ENCODE results near the gene SLC6A7.

DNA sequence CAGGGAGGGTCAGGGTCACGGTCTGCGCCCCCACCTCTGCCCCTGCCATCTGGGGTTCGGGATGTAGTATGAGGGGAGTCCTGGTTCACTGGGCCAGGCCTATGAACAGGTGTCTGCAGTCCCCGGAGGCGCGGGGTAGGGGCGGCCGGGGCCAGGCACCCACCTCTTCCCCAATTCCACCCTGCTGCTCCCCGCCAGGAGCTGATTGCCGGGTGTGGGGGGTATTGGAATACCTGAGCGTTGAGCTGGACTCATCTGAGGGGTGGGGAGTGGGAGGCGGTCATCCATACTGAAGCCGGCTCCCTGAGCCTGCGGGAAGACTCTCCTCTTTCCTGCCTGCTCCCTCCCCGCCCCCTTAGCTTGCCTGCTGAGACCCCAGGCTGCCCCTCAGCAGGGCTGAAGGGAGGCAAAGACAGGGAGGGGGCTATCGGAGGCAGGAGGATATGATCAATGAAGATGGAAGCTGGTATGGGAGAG is 679 bp downstream of the SLC6A7 start:
- TF ChIP-seq NFIC (IDR thresholded peaks at IDR 0.05) (no peak), USF1 (IDR thresholded peaks at IDR 0.05) (no peak), EGR1 (IDR thresholded peaks at IDR 0.05) (no peak), FOXM1 (IDR thresholded peaks at IDR 0.05; ENCODE audit: borderline replicate concordance, low read depth) (no peak), ZBTB7A (IDR thresholded peaks at IDR 0.05; ENCODE audit: low read depth) (no peak), EP300 (IDR thresholded peaks at IDR 0.05; ENCODE audit: borderline replicate concordance) (no peak), CREB1 (IDR thresholded peaks at IDR 0.05; ENCODE audit: low read depth) (no peak), TEAD4 (IDR thresholded peaks at IDR 0.05) (no peak), RAD21 (IDR thresholded peaks at IDR 0.05; ENCODE audit: low read depth) (no peak), YY1 (IDR thresholded peaks at IDR 0.05; ENCODE audit: low read depth) (no peak), TCF12 (IDR thresholded peaks at IDR 0.05; ENCODE audit: low read depth) (no peak), CEBPB (IDR thresholded peaks at IDR 0.05) (no peak)
- TF ChIP-seq, protein P1, sequence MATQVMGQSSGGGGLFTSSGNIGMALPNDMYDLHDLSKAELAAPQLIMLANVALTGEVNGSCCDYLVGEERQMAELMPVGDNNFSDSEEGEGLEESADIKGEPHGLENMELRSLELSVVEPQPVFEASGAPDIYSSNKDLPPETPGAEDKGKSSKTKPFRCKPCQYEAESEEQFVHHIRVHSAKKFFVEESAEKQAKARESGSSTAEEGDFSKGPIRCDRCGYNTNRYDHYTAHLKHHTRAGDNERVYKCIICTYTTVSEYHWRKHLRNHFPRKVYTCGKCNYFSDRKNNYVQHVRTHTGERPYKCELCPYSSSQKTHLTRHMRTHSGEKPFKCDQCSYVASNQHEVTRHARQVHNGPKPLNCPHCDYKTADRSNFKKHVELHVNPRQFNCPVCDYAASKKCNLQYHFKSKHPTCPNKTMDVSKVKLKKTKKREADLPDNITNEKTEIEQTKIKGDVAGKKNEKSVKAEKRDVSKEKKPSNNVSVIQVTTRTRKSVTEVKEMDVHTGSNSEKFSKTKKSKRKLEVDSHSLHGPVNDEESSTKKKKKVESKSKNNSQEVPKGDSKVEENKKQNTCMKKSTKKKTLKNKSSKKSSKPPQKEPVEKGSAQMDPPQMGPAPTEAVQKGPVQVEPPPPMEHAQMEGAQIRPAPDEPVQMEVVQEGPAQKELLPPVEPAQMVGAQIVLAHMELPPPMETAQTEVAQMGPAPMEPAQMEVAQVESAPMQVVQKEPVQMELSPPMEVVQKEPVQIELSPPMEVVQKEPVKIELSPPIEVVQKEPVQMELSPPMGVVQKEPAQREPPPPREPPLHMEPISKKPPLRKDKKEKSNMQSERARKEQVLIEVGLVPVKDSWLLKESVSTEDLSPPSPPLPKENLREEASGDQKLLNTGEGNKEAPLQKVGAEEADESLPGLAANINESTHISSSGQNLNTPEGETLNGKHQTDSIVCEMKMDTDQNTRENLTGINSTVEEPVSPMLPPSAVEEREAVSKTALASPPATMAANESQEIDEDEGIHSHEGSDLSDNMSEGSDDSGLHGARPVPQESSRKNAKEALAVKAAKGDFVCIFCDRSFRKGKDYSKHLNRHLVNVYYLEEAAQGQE (IDR thresholded peaks at IDR 0.05; ENCODE audit: low read depth) = no peak
- TF ChIP-seq, protein P2, sequence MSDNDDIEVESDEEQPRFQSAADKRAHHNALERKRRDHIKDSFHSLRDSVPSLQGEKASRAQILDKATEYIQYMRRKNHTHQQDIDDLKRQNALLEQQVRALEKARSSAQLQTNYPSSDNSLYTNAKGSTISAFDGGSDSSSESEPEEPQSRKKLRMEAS (IDR thresholded peaks at IDR 0.05) = no peak

Measured in Ishikawa (cell line).